RWPE2 (cell line): Measurements from ENCODE around the gene GBX2.
A peak's percentile ranks its signal among the peaks of the same experiment; 100 is the strongest.

Experiments used
- ATAC-seq: fragments of 200-7000 bp; cut with Tn5 transposase; 3 replicates; pipeline ENCODE4 v1.9.1; 2021; ENCODE audit warnings: low read depth
- DNase-seq: peaks from one replicate; pipeline ENCODE4 v3.0.0-alpha.2; 2020; ENCODE audit warnings: low spot score
- H3K27ac ChIP-seq: fragments of 450-650 bp; 2 replicates; pipeline ENCODE4 v1.5.1; 2017; ENCODE audit warnings: mild to moderate bottlenecking; ENCODE audit not compliant: poor library complexity, severe bottlenecking
- H3K27me3 ChIP-seq: fragments of 250-450 bp; sonication (Bioruptor Pico); 2 replicates; pipeline ENCODE4 v1.5.1; 2021; ENCODE audit warnings: mild to moderate bottlenecking, moderate library complexity; ENCODE audit not compliant: insufficient read depth, poor library complexity, severe bottlenecking
- H3K36me3 ChIP-seq: fragments of 250-450 bp; sonication (Bioruptor Pico); 2 replicates; pipeline ENCODE4 v1.5.1; 2020; ENCODE audit warnings: low read depth, mild to moderate bottlenecking, moderate library complexity
- H3K4me1 ChIP-seq: fragments of 250-450 bp; sonication (Bioruptor Pico); 2 replicates; pipeline ENCODE4 v1.5.1; 2021; ENCODE audit warnings: mild to moderate bottlenecking, moderate library complexity; ENCODE audit not compliant: insufficient read depth, poor library complexity, severe bottlenecking
- H3K4me3 ChIP-seq: fragments of 250-450 bp; sonication (Bioruptor Pico); 2 replicates; pipeline ENCODE4 v1.5.1; 2021; ENCODE audit warnings: mild to moderate bottlenecking, moderate library complexity; ENCODE audit not compliant: severe bottlenecking
- H3K9me3 ChIP-seq: fragments of 250-450 bp; sonication (Bioruptor Pico); 2 replicates; pipeline ENCODE4 v1.5.1; 2021; ENCODE audit warnings: mild to moderate bottlenecking, moderate library complexity; ENCODE audit not compliant: severe bottlenecking
- CTCF ChIP-seq: fragments of 450-650 bp; IDR thresholded peaks from one replicate; pipeline ENCODE4 v1.5.1; 2017; ENCODE audit warnings: mild to moderate bottlenecking, moderate library complexity; ENCODE audit not compliant: poor library complexity, severe bottlenecking

The GBX2 gene

DNA sequence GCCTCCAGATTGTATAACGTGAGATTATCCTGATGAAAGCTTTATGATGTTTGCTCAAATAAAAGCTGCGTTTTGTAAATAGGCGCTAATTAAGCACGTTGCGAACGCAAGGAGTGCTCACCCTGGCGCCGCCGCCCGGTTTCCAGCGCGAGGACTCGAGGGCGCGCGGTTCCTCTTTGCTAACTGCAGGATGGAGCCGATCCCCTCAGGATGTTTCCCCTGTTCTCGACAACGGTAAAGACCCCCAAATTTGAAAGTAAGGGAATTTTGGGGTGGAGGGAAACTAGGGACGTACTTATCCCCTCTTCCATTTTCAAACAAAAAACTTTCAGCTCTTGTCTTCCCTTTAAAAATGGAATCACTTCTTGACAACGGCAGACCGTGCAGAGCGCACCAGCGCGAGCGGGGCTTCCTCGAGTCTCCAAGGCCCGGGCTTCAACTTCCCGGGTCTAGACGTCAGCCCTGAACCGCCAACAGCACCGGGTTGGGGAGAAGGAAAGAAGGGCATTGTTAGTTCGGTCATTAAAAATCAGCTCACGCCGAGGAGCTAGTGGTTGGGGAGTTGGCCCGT lies 1.1 kb upstream of the GBX2 start:
- Histone ChIP-seq H3K36me3 (no peaks in the 10 kb centered on the region), H3K27ac (no peak overlapping the region), H3K4me1 (no peaks in the 10 kb centered on the region), H3K9me3 (no peaks in the 10 kb centered on the region), H3K27me3 (peaks cover 89% of the 10 kb centered on the region), H3K4me3 (no peak overlapping the region)
- DNase-seq (no peak), ATAC-seq (no peak)
- no peak for TF ChIP-seq CTCF

- Histone ChIP-seq H3K4me1 (no peaks in the 10 kb centered on the region), H3K27ac (no peak overlapping the region), H3K36me3 (no peaks in the 10 kb centered on the region), H3K9me3 (no peaks in the 10 kb centered on the region), H3K27me3 (peaks cover 76% of the 10 kb centered on the region), H3K4me3 (peak overlapping the region; percentile 39)
- DNase-seq (no peak), ATAC-seq (peak; percentile 46)
- TF ChIP-seq CTCF = peak; percentile 41
Measured at GRCh38 chr2:236167297-236168109, 683 bp downstream of the GBX2 start.

DNA sequence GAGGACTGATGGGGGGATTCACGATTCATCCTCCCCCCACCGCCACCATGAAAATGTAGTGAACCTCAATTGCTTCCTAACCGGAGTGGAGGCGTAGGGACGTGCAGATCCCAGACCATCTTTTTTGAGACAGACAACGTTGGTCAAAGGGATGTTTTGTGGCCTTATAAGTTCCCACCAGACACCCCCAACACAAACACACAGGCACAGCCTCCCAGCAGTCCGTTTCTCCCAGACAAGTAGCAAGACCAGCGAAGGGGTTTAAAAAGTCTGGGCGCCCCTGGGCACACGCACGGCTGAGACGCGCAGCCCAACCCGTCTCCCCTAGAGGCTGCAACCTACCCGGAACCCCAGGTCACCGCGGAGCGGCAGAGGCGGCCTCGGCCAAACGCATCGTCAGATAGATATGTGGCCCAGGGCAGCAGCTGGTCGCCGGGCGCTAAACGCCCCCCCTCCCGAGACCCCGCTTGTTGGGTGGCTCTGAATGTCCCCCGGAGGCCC lies 1.3 kb downstream of the GBX2 start:
- Histone ChIP-seq H3K9me3 (no peaks in the 10 kb centered on the region), H3K27ac (no peak overlapping the region), H3K4me1 (peaks cover 6% of the 10 kb centered on the region), H3K36me3 (no peaks in the 10 kb centered on the region), H3K27me3 (peaks cover 70% of the 10 kb centered on the region), H3K4me3 (peak overlapping the region; percentile 39)
- no peak for ATAC-seq
- no peak for DNase-seq
- TF ChIP-seq CTCF = no peak

GRCh38 chr2:236165842-236166795 lies 2.1 kb downstream of the GBX2 start:
- TF ChIP-seq CTCF = no peak
- no peak overlapping the region for H3K4me3 ChIP-seq

More at GRCh38 chr2:236165842-236166795, 2.1 kb downstream of the GBX2 start:
- DNase-seq (no peak), ATAC-seq (no peak)
- H3K27me3 ChIP-seq = peaks cover 62% of the 10 kb centered on the region
- no peaks in the 10 kb centered on the region for H3K9me3 ChIP-seq
- H3K4me1 ChIP-seq = peaks cover 7% of the 10 kb centered on the region
- no peaks in the 10 kb centered on the region for H3K36me3 ChIP-seq
- no peak overlapping the region for H3K27ac ChIP-seq
